ENCODE data around the gene FCER1G. TPM values are rescaled to one million over a fixed set of nuclear protein-coding genes. Genes with fewer than 3 reads are reported as not detected.

FCER1G gene
- total RNA-seq, 1 donor from 2014 or later, result not detected

DNA sequence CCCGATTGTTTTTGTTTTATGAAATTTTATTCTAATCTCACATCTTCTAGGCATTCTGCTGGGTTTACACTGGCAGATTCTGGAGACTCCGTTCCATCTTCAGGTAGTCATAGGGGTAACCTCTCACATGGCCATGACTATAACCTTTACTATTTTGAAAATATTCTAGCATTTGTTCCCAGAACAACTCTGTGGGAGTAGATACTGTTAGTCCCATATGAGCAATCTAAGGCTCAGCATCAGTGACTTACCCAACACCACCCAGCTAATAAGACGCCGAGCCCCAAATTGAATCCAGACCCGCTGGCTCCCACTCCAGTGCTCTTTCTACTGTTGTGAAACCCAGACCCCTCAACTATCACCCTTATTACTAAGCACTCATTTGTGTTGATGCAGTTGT lies 26.1 kb upstream of the FCER1G start:
- Mint-ChIP-seq H3K4me3 (no peak overlapping the region), H3K4me1 (peaks cover 13% of the 10 kb centered on the region), H3K9me3 (no peaks in the 10 kb centered on the region), H3K36me3 (no peaks in the 10 kb centered on the region), H3K27ac (no peak overlapping the region), H3K27me3 (ENCODE audit: insufficient read depth, low read depth) (peaks cover 14% of the 10 kb centered on the region)
- Histone ChIP-seq H3K4me3 (no peak overlapping the region), H4K20me1 (ENCODE audit: low read depth) (no peaks in the 10 kb centered on the region), H3K9ac (no peak overlapping the region), H3F3A (ENCODE audit: low read depth) (no peaks in the 10 kb centered on the region), H2AFZ (replicated peaks) (no peak overlapping the region), H3K36me3 (no peaks in the 10 kb centered on the region), H3K4me1 (no peaks in the 10 kb centered on the region), H3K79me2 (ENCODE audit: low read depth) (no peaks in the 10 kb centered on the region), H3K27me3 (no peaks in the 10 kb centered on the region), H3K4me2 (no peak overlapping the region), H3K27ac (no peak overlapping the region), H3K9me3 (ENCODE audit: low read depth) (no peaks in the 10 kb centered on the region)
- no peak for TF ChIP-seq EZH2 (IDR thresholded peaks at IDR 0.05)
- TF ChIP-seq EZH2phosphoT487 (IDR thresholded peaks at IDR 0.05), result no peak
- TF ChIP-seq, protein P1, sequence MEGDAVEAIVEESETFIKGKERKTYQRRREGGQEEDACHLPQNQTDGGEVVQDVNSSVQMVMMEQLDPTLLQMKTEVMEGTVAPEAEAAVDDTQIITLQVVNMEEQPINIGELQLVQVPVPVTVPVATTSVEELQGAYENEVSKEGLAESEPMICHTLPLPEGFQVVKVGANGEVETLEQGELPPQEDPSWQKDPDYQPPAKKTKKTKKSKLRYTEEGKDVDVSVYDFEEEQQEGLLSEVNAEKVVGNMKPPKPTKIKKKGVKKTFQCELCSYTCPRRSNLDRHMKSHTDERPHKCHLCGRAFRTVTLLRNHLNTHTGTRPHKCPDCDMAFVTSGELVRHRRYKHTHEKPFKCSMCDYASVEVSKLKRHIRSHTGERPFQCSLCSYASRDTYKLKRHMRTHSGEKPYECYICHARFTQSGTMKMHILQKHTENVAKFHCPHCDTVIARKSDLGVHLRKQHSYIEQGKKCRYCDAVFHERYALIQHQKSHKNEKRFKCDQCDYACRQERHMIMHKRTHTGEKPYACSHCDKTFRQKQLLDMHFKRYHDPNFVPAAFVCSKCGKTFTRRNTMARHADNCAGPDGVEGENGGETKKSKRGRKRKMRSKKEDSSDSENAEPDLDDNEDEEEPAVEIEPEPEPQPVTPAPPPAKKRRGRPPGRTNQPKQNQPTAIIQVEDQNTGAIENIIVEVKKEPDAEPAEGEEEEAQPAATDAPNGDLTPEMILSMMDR (IDR thresholded peaks at IDR 0.05), result no peak
- no peak for DNase-seq (ENCODE audit: low spot score)

DNA sequence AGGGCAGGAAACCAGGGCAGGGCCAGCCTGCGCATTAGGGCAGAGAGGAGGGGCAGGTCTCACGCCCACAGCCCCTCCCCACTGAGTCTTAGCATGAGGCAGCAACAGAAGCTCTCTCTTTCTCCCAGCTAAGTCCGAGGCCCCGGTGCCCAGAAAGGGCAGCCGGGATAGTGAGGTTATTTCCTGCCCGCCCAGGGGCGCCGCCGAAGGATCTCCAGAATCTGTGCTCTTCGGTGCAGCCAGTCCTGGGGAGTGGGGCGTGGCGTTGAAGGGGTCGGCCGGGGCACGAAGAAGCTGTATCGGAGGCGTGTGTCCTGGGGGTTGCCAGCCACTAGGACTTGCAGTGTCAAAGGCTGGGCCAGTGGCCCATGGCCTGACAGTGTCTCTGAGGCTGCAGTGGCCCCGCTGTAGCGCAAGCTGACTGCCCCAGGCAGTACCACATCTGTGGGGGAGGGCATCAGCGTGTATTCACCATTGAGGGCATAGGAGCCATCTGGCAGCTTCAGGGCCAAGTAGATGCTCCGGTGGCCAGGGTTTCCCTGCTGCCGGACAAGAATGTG lies 24.1 kb upstream of the FCER1G start:
- H3K79me2 ChIP-seq (ENCODE audit: low read depth), result no peaks in the 10 kb centered on the region
- no peak overlapping the region for H3K4me3 Mint-ChIP-seq
- no peaks in the 10 kb centered on the region for H3F3A ChIP-seq (ENCODE audit: low read depth)
- H3K9me3 Mint-ChIP-seq, result no peaks in the 10 kb centered on the region
- H3K9ac ChIP-seq, result no peak overlapping the region
- TF ChIP-seq EZH2 (IDR thresholded peaks at IDR 0.05) (no peak), EZH2phosphoT487 (IDR thresholded peaks at IDR 0.05) (no peak)
- TF ChIP-seq, protein P1 (IDR thresholded peaks at IDR 0.05), result no peak
- H3K4me3 ChIP-seq, result no peak overlapping the region
- H3K4me1 ChIP-seq, result no peaks in the 10 kb centered on the region
- H3K36me3 Mint-ChIP-seq, result no peaks in the 10 kb centered on the region
- no peak overlapping the region for H3K27ac Mint-ChIP-seq
- no peaks in the 10 kb centered on the region for H4K20me1 ChIP-seq (ENCODE audit: low read depth)
- no peak overlapping the region for H2AFZ ChIP-seq (replicated peaks)
- peaks cover 13% of the 10 kb centered on the region for H3K4me1 Mint-ChIP-seq
- H3K36me3 ChIP-seq, result no peaks in the 10 kb centered on the region
- H3K27ac ChIP-seq, result no peak overlapping the region
- no peak for DNase-seq (ENCODE audit: low spot score)
- no peak overlapping the region for H3K4me2 ChIP-seq
- peaks cover 15% of the 10 kb centered on the region for H3K27me3 Mint-ChIP-seq (ENCODE audit: insufficient read depth, low read depth)
- H3K27me3 ChIP-seq, result no peaks in the 10 kb centered on the region
- H3K9me3 ChIP-seq (ENCODE audit: low read depth), result no peaks in the 10 kb centered on the region

DNA sequence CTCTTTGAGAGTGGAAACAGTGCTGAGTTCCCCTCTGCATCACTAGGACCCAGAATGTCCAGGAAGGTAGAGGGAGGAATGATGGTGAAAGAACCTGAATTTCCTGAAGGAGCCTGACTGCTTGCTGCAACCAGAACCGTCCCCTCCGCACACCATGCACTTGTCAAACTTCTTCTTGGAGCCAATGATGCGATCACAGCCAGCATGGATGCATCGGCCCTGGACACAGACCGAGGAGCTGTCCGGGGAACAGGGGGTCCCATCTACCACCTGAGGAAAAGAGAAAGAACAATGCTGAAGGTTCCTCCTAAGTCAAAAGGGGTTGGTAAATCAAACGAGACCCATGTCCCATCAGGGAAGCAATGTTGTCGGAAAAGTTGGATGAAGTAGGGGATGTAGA lies 23.1 kb upstream of the FCER1G start:
- H3K36me3 Mint-ChIP-seq, result no peaks in the 10 kb centered on the region
- H3K9me3 Mint-ChIP-seq, result no peaks in the 10 kb centered on the region
- Histone ChIP-seq H3K4me1 (peaks cover 9% of the 10 kb centered on the region), H3K36me3 (no peaks in the 10 kb centered on the region), H3K9me3 (ENCODE audit: low read depth) (no peaks in the 10 kb centered on the region), H4K20me1 (ENCODE audit: low read depth) (no peaks in the 10 kb centered on the region), H3K27ac (no peak overlapping the region), H2AFZ (replicated peaks) (no peak overlapping the region), H3K27me3 (no peaks in the 10 kb centered on the region), H3K4me2 (no peak overlapping the region), H3F3A (ENCODE audit: low read depth) (no peaks in the 10 kb centered on the region), H3K79me2 (ENCODE audit: low read depth) (no peaks in the 10 kb centered on the region), H3K4me3 (no peak overlapping the region), H3K9ac (no peak overlapping the region)
- H3K27me3 Mint-ChIP-seq (ENCODE audit: insufficient read depth, low read depth), result peaks cover 18% of the 10 kb centered on the region
- H3K4me1 Mint-ChIP-seq, result peaks cover 17% of the 10 kb centered on the region
- peak overlapping the region; percentile 81 for H3K27ac Mint-ChIP-seq
- TF ChIP-seq, protein P1 (IDR thresholded peaks at IDR 0.05), result no peak
- TF ChIP-seq EZH2phosphoT487 (IDR thresholded peaks at IDR 0.05) (no peak), EZH2 (IDR thresholded peaks at IDR 0.05) (no peak)
- H3K4me3 Mint-ChIP-seq, result no peak overlapping the region
- no peak for DNase-seq (ENCODE audit: low spot score)
